ENCODE data around the gene ADAMTS16.

ADAMTS16 gene

DNA sequence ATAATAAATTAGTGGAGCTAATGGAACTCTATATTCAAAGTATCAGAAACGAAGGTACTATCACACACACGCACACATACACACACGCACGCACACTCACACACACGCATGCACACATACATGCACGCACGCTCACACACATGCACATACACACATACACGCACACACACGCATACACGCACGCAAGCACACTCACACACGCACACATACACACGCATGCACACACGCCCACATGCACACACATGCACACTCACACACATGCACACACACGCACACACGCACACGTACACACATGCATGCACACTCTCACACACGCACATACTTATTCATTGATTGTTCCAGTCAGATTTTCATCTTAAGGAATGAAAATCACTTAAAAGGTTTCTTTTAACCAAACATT, 212.5 kb downstream of the ADAMTS16 start:
- DNase-seq = no peak

DNA sequence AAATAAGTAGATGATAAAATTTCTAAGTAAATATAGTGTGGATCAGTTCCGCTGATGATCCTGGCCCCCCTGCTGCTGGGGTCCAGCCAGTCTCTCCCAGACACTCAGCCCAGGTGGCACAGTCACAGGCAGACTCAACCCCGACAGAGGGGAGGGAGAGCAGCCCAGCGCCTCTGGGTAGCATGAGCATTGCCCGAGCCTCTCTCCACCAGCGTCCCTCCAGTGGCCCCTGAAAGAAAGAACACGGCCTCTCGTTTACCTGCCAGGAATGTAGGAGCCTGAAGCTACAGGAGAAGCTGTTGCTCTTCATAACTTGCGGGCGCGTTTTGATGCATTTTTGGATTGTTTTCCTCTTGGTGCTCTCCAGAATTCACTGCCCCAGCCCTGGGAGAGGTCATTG, 213.6 kb downstream of the ADAMTS16 start:
- peak; percentile 5 for DNase-seq

DNA sequence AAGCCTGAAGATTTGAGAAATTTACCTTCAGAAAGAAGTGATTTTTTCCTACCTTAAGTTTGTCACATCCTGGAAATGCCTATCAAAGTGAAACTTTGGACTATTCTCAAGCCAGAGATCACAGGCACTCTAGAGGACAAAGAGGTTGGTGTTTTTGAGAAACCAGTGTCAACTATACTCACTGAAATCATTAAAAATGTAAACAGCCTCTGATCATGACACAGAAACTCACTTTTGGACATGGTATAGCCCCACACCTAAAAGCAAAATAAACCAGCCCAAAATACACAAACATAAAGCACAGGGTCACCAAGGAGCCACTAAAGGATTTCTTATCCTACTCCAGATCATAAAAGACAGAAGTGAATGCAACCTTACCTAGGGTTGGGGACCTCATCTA, 216.6 kb downstream of the ADAMTS16 start:
- DNase-seq = no peak

DNA sequence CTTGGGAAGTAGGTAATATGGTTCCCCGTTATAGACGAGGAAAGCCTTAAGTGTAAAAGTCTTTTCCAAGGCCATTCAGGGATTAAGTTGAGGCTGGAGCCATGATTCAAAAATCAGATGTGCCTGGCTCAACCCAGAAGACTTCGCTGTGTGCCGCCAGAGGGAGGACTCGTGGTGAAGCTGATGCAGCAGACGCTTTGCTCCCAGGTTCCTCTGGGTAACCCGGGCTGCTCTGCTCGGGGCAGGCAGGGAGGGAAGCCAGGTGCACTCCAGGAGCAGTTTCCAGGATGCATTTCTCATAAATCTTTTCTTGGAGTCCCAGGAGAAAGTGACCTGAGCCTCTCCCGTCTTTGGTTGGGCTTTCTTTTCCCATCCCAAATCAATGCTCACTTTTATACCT, 219.5 kb downstream of the ADAMTS16 start:
- DNase-seq = no peak

GRCh38 chr5:5360363-5360940, 220.3 kb downstream of the ADAMTS16 start:
- no peak for DNase-seq

DNA sequence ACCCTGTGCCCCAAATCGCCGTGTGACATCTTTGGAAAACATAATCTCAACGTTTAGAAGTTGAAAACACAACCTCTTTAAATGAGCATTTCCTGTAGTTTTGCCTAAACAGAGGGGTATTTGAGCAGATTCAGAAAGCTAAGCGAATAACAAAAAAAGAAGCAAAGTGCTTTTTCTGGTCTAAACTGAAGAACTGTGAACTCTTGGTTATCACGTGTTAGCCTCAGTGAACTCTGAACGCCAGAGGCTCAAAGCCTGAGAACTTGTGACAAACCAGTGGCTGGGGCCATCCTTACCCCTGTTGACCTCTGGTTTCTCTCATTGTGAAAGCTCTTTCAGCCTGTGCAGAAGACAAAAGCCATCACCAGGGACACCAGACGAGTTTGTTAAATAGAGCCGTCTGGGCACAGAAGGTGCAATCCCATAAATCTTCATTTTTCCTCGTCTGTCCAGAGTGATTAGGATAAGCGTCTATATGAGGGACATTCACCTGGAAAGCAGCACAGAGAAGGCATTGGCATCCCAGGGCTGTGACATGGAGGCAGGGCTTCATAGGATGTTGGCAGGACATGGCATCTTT, 220.9 kb downstream of the ADAMTS16 start:
- DNase-seq = no peak

DNA sequence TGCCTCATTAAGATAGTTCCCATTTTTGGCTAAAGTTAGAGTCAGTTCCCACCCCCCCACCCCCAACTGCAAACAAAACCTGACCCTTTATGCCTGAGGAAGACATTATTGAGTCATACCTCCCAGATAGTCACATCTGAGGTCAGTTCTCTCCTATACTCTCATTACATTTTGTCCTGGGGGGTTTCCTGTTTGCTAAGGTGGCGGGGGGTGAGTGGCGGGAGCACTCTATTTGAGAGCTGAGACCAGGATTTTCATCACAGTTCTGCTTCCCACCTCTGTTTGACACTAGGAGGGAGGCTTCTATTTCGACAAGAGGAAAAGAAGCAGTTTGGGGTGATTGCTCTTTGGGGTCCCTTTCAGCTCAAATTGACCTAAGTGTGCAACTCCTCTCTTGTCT, 222.9 kb downstream of the ADAMTS16 start:
- DNase-seq = no peak

DNA sequence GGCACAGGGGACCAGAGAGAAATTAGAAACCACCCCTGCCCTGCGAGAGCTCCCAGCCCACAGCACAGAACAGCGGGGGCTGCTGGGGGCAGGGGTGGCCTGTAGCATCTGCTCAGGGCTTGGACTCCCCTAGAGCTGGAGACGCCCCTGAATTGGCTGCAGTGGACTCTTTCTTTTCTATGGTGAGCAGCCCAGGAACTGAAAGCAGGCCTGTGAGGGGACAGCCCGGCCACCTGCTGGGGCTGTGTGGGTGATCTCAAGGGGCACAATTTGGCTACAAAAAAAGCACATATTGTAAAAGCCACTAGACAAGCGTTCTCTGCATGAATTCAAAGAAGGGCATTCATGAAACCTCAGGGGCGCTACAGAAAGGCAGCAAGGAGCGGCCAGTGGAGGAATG, 224.8 kb downstream of the ADAMTS16 start:
- DNase-seq = no peak

DNA sequence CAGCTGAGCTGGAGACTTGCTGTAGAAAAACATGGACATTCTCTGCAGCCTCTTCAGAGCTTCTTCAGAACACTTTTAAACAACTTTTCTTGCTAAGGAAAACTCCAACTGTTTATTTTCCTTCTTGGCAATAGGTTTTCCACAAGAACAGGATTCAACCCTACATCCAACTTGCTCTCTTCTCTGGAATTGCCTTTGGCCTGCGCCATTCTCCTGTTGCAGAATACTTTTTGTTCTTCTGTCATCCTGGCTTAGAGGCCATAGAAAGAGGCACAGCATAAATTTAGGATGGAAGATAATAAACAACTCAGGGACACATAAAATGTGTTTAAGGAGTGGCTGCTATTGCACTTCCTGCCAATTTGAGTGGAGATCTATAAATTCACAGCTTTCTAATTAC, 227.6 kb downstream of the ADAMTS16 start:
- no peak for DNase-seq

GRCh38 chr5:5369051-5369605, 229.0 kb downstream of the ADAMTS16 start:
- no peak for DNase-seq

Measured in NCI-H69 (cell line).